Psoas muscle (tissue), 8 donors: ENCODE data around the gene HORMAD2. TPM values are rescaled to one million over a fixed set of nuclear protein-coding genes. Genes with fewer than 3 reads are reported as not detected.
A peak's percentile ranks its signal among the peaks of the same experiment; 100 is the strongest.

Experiments used
- ATAC-seq, 4 donors: fragments of 200-7000 bp; cut with Tn5 transposase; one replicate each; pipeline ENCODE4 v1.9.1; 2020; ENCODE audit warnings: moderate library complexity in 3 of 4, mild to moderate bottlenecking in 2 of 4
- DNase-seq, 2 donors: peaks; one replicate each; pipeline ENCODE4 v3.0.0-alpha.2; 2020
- H3K27ac ChIP-seq: fragments of 200-600 bp; one replicate; pipeline ENCODE4 v1.8.0; 2022
- H3K27me3 ChIP-seq, 3 donors: fragments of 200-600 bp in 1 of 3; one replicate each; pipeline versions ENCODE4 v1.6.1 to v1.8.0; 2013 to 2022; ENCODE audit warnings: low read length in 2 of 3, mild to moderate bottlenecking in 2 of 3, moderate library complexity in 1 of 3; ENCODE audit not compliant: insufficient read depth in 3 of 3
- H3K36me3 ChIP-seq, 2 donors: fragments of 200-600 bp in 1 of 2; one replicate each; pipeline versions ENCODE4 v1.6.1 to v1.8.0; 2013 to 2022; ENCODE audit warnings: low read depth in 1 of 2, mild to moderate bottlenecking in 1 of 2, moderate library complexity in 1 of 2; ENCODE audit not compliant: insufficient read depth in 1 of 2
- H3K4me1 ChIP-seq: fragments of 200-600 bp; one replicate; pipeline ENCODE4 v1.8.0; 2022
- H3K4me3 ChIP-seq: fragments of 200-600 bp; one replicate; pipeline ENCODE4 v1.8.0; 2022; ENCODE audit warnings: mild to moderate bottlenecking
- H3K9me3 ChIP-seq: fragments of 200-600 bp; one replicate; pipeline ENCODE4 v1.8.0; 2022
- WGBS, 3 donors: extraction: QIAGEN DNeasy Blood & Tissue Kit; methylation state at CpG; one replicate each; pipeline versions ENCODE4 v1.1.6 to v1.1.7; 2013; 5-methylcytosine and 5-hydroxymethylcytosine counted together
- intact Hi-C, 2 donors: fragments of 100-400 bp; cut with DNase I; formaldehyde crosslinking; loops; one replicate each; pipeline versions ENCODE4 v1.11.0 to v1.14.2; 2022
- long read RNA-seq, 2 donors: library from polyadenylated mRNA; unstranded; transcript quantifications; one replicate each; pipeline ENCODE4 v2.0.0, GENCODE V29; 2021
- polyA plus RNA-seq, 3 donors: library from polyadenylated mRNA; stranded (reverse); fragments of 200-250 nt; gene quantifications; one replicate each; pipeline ENCODE4 v1.2.3, GENCODE V29; 2013
- total RNA-seq, 4 donors: library from RNA; stranded (reverse); fragmentation: NEBNext Ultra II Directional in 2 of 4; extraction: Animal tissue kit (Norgen Biotek cat#: 25700) in 2 of 4; gene quantifications; one replicate each; pipeline versions ENCODE4 v1.2.1 to v1.2.4, GENCODE V29; 2021 to 2023
- TF ChIP-seq, protein P1 (sequence below): fragments of 200-600 bp; IDR thresholded peaks from one replicate; pipeline ENCODE4 v1.8.0; 2022; ENCODE audit warnings: antibody characterized with exemption
- donor health status: healthy with polysubstance abuse.
- donor health status: DM: no; HTN: no; CAD: no; lungs with moderate emphysema.
- donor health status: Bipolar disorder and iron deficiency.
- donor health status: healthy.
- donor health status: DM: yes; HTN: yes; CAD: no.
- donor health status: DM: no; HTN: no; CAD: no.
- donor health status: DM: no; HTN: no; CAD: no.
- donor health status: DM: yes; HTN: yes; CAD: no.

The HORMAD2 gene
- total RNA-seq (not detected), polyA plus RNA-seq (not detected)
- long read RNA-seq, donor 1: 0 reads
- long read RNA-seq, donor 2: 0 reads

GRCh38 chr22:30079952-30080533, at the start of gene HORMAD2:
TSS of gene HORMAD2 (plus strand) at chr22:30080464. CDS start at chr22:30093953, 13,489 bp downstream.
- DNase-seq: no peak
- H3K27ac ChIP-seq: no peak within 1 kb of the TSS
- TF ChIP-seq, protein P1, sequence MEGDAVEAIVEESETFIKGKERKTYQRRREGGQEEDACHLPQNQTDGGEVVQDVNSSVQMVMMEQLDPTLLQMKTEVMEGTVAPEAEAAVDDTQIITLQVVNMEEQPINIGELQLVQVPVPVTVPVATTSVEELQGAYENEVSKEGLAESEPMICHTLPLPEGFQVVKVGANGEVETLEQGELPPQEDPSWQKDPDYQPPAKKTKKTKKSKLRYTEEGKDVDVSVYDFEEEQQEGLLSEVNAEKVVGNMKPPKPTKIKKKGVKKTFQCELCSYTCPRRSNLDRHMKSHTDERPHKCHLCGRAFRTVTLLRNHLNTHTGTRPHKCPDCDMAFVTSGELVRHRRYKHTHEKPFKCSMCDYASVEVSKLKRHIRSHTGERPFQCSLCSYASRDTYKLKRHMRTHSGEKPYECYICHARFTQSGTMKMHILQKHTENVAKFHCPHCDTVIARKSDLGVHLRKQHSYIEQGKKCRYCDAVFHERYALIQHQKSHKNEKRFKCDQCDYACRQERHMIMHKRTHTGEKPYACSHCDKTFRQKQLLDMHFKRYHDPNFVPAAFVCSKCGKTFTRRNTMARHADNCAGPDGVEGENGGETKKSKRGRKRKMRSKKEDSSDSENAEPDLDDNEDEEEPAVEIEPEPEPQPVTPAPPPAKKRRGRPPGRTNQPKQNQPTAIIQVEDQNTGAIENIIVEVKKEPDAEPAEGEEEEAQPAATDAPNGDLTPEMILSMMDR: no peak
- 23 to 29% (median 27%) methylated on average over 50 to 53 of the region's 53 CpGs for WGBS, 3 donors
- ATAC-seq: no peak
- H3K27me3 ChIP-seq: peaks cover 2 to 20% (median 5%) of the 10 kb centered on the region in 3 donors
- H3K36me3 ChIP-seq: no peaks in the 10 kb centered on the region
- no peaks in the 10 kb centered on the region for H3K4me1 ChIP-seq
- H3K4me3 ChIP-seq: peak within 1 kb of the TSS; percentile 37
- peaks cover 7% of the 10 kb centered on the region for H3K9me3 ChIP-seq
- intact Hi-C loops: no loop called here

DNA sequence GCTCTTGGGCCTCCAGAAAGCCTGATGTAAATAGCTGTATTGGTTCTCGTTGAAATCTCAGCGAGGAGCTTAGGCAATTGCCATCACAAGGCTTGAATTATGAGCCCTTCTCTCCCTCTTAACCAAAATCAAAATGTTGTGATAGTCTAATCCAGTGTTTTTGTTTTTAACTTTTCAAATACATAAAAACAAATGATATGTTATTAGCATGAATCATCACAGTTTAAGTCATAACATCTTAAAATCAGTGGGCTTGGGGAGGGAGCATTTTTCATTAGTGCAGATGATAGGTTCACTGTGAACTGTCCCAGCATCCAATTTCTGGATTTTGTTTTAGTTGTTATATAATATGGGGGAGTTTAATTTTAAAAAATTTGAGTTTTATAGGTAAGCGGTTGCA, 48.9 kb upstream of the HORMAD2 start:
- H3K27ac ChIP-seq: no peak overlapping the region
- TF ChIP-seq, protein P1: no peak
- H3K4me3 ChIP-seq: no peak overlapping the region
- H3K36me3 ChIP-seq: peaks cover 0 to 34% of the 10 kb centered on the region in 2 donors
- H3K4me1 ChIP-seq: peaks cover 15% of the 10 kb centered on the region
- 92 to 94% (median 93%) methylated on average over 3 of the region's 3 CpGs for WGBS, 3 donors
- ATAC-seq (no peak), DNase-seq (no peak)
- intact Hi-C loops: no loop called here
- no peaks in the 10 kb centered on the region for H3K9me3 ChIP-seq
- no peaks in the 10 kb centered on the region for H3K27me3 ChIP-seq

- H3K27ac ChIP-seq: no peak overlapping the region
- DNase-seq: no peak
- H3K4me3 ChIP-seq: no peak overlapping the region
- peaks cover 0 to 28% of the 10 kb centered on the region in 2 donors for H3K36me3 ChIP-seq
- peak in 2 of 4 donors; percentile 35 to 40 for ATAC-seq
- intact Hi-C loops: no loop called here
- WGBS, 3 donors: 65 to 73% (median 72%) methylated on average over 2 of the region's 2 CpGs
- TF ChIP-seq, protein P1: no peak
- H3K27me3 ChIP-seq: no peaks in the 10 kb centered on the region
- peaks cover 15% of the 10 kb centered on the region for H3K4me1 ChIP-seq
- H3K9me3 ChIP-seq: no peaks in the 10 kb centered on the region
Observed at GRCh38 chr22:30031764-30032455, 48.4 kb upstream of the HORMAD2 start.

GRCh38 chr22:30033137-30033536, 47.1 kb upstream of the HORMAD2 start:
- H3K4me1 ChIP-seq: peaks cover 10% of the 10 kb centered on the region
- H3K4me3 ChIP-seq: no peak overlapping the region
- intact Hi-C loops: no loop called here
- no peak for DNase-seq
- no peak overlapping the region for H3K27ac ChIP-seq
- peak in 3 of 4 donors; percentile 38 to 72 (median 64) for ATAC-seq
- no peaks in the 10 kb centered on the region for H3K9me3 ChIP-seq
- peaks cover 0 to 17% of the 10 kb centered on the region in 2 donors for H3K36me3 ChIP-seq
- WGBS, 3 donors: 59 to 77% (median 61%) methylated on average over 4 of the region's 4 CpGs
- TF ChIP-seq, protein P1: no peak
- H3K27me3 ChIP-seq: no peaks in the 10 kb centered on the region
